SU-DHL-6 (cell line): Measurements from ENCODE around the gene PGLYRP2.

Experiments
- H2AFZ ChIP-seq: fragments of 200-600 bp; sonication (generic); 2 replicates; pipeline ENCODE4 v1.6.1; 2014; ENCODE audit warnings: low read depth, mild to moderate bottlenecking, moderate library complexity, mixed read lengths, antibody characterized with exemption, low read length; ENCODE audit not compliant: severe bottlenecking
- H3F3A ChIP-seq: fragments of 200-600 bp; shearing (Covaris generic); 2 replicates; pipeline ENCODE4 v1.6.0; 2016; ENCODE audit warnings: antibody characterized with exemption, mild to moderate bottlenecking; ENCODE audit not compliant: insufficient read depth
- H3K27ac ChIP-seq: fragments of 200-600 bp; sonication (generic); 2 replicates; pipeline ENCODE4 v1.5.1; 2016; ENCODE audit warnings: low read depth, mild to moderate bottlenecking, low read length, moderate library complexity, mixed read lengths
- H3K27me3 ChIP-seq: fragments of 200-600 bp; sonication (generic), shearing (Covaris generic); 2 replicates; pipeline ENCODE4 v1.6.0; 2014; ENCODE audit warnings: mild to moderate bottlenecking, low read length
- H3K36me3 ChIP-seq: fragments of 200-600 bp; sonication (generic); 2 replicates; pipeline ENCODE4 v1.6.1; 2014; ENCODE audit warnings: mild to moderate bottlenecking, low read length, mixed read lengths
- H3K4me2 ChIP-seq: fragments of 300-600, 200-600 bp; shearing (Covaris generic), sonication (generic); 2 replicates; pipeline ENCODE4 v1.6.0; 2014; ENCODE audit warnings: low read length, low read depth, mild to moderate bottlenecking; ENCODE audit not compliant: poor library complexity, severe bottlenecking
- H3K4me3 ChIP-seq: fragments of 200-600 bp; sonication (generic); 2 replicates; pipeline ENCODE4 v1.5.1; 2014; ENCODE audit warnings: antibody characterized with exemption, low read length, mild to moderate bottlenecking, mixed read lengths; ENCODE audit not compliant: insufficient read depth, poor library complexity, severe bottlenecking
- H3K79me2 ChIP-seq: fragments of 200-600 bp; sonication (generic); 2 replicates; pipeline ENCODE4 v1.6.1; 2014; ENCODE audit warnings: mild to moderate bottlenecking, low read length, moderate library complexity; ENCODE audit not compliant: insufficient read depth
- H3K9ac ChIP-seq: fragments of 200-600 bp; sonication (generic); 2 replicates; pipeline ENCODE4 v1.7.0; 2014; ENCODE audit warnings: mild to moderate bottlenecking, low read length
- H3K9me2 ChIP-seq: fragments of 200-600 bp; sonication (generic); replicated peaks from 2 replicates; pipeline ENCODE4 v1.6.1; 2014; ENCODE audit warnings: low read length; ENCODE audit not compliant: insufficient read depth
- H3K9me3 ChIP-seq: fragments of 200-600 bp; sonication (generic); 2 replicates; pipeline ENCODE4 v1.6.1; 2014; ENCODE audit warnings: low read length, mixed read lengths; ENCODE audit not compliant: insufficient read depth
- H4K20me1 ChIP-seq: fragments of 200-600 bp; sonication (generic); 2 replicates; pipeline ENCODE4 v1.6.1; 2014; ENCODE audit warnings: low read depth, mild to moderate bottlenecking, antibody characterized with exemption, low read length, moderate library complexity, mixed read lengths
- EZH2phosphoT487 ChIP-seq: fragments of 200-600 bp; sonication (generic), shearing (Covaris generic); conservative IDR thresholded peaks from 2 replicates; pipeline ENCODE4 v1.6.1; 2018; ENCODE audit warnings: mild to moderate bottlenecking, antibody characterized with exemption, low read length, moderate library complexity, mixed read lengths
- TF ChIP-seq, protein P1 (sequence below): fragments of 200-600 bp; sonication (generic); IDR thresholded peaks from one replicate; pipeline ENCODE4 v1.5.1; 2017; ENCODE audit warnings: antibody characterized with exemption, mild to moderate bottlenecking, low read length, moderate library complexity; ENCODE audit not compliant: insufficient read depth, poor library complexity, severe bottlenecking

PGLYRP2 gene

DNA sequence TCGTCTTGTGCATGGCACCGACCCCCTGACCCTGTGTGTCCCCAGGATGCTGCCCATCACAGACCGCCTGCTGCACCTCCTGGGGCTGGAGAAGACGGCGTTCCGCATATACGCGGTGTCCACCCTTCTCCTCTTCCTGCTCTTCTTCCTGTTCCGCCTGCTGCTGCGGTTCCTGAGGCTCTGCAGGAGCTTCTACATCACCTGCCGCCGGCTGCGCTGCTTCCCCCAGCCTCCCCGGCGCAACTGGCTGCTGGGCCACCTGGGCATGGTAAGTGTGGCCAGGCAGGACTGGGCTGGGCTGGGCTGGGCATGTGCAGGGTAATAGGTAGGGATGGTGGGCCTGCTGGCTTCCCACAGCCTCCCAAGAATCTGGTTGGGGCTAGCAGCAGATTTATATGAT is 46.0 kb upstream of the PGLYRP2 start:
- Histone ChIP-seq H4K20me1 (no peaks in the 10 kb centered on the region), H3K4me2 (no peak overlapping the region), H3F3A (no peaks in the 10 kb centered on the region), H3K9me2 (no peaks in the 10 kb centered on the region), H2AFZ (no peak overlapping the region), H3K27ac (no peak overlapping the region), H3K9ac (no peak overlapping the region), H3K79me2 (no peaks in the 10 kb centered on the region), H3K36me3 (no peaks in the 10 kb centered on the region), H3K4me3 (no peak overlapping the region), H3K9me3 (peaks cover 3% of the 10 kb centered on the region; the same call in 1 of the 2 replicates), H3K27me3 (no peaks in the 10 kb centered on the region)
- TF ChIP-seq, protein P1, sequence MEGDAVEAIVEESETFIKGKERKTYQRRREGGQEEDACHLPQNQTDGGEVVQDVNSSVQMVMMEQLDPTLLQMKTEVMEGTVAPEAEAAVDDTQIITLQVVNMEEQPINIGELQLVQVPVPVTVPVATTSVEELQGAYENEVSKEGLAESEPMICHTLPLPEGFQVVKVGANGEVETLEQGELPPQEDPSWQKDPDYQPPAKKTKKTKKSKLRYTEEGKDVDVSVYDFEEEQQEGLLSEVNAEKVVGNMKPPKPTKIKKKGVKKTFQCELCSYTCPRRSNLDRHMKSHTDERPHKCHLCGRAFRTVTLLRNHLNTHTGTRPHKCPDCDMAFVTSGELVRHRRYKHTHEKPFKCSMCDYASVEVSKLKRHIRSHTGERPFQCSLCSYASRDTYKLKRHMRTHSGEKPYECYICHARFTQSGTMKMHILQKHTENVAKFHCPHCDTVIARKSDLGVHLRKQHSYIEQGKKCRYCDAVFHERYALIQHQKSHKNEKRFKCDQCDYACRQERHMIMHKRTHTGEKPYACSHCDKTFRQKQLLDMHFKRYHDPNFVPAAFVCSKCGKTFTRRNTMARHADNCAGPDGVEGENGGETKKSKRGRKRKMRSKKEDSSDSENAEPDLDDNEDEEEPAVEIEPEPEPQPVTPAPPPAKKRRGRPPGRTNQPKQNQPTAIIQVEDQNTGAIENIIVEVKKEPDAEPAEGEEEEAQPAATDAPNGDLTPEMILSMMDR: no peak
- TF ChIP-seq EZH2phosphoT487: no peak

DNA sequence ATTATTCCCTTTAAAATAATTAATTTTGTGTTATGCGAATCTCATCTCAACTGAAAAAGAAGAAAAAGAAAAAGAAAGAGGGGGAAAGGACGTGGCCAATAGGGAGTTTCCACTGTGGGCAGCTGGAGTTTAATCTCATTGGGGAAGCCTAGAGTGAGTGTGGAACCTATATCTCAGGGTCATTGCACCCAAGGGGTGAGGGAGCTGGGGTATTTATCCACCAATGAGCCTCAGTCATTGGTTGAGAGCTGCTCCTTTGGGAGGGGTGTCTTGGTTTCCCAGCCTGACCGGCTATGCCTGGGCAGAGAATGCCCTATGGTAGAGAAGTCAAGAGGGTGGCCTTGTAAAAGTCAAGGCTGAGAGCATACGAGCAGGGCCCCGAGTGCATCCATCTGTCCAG is 45.5 kb upstream of the PGLYRP2 start:
- H3K4me3 ChIP-seq: no peak overlapping the region
- H3K9me2 ChIP-seq: no peaks in the 10 kb centered on the region
- H4K20me1 ChIP-seq: no peaks in the 10 kb centered on the region
- no peak overlapping the region for H3K27ac ChIP-seq
- H3K9ac ChIP-seq: no peak overlapping the region
- no peaks in the 10 kb centered on the region for H3K79me2 ChIP-seq
- H3K4me2 ChIP-seq: no peak overlapping the region
- no peak for TF ChIP-seq EZH2phosphoT487
- TF ChIP-seq, protein P1: no peak
- H2AFZ ChIP-seq: no peak overlapping the region
- no peaks in the 10 kb centered on the region for H3K9me3 ChIP-seq
- H3K36me3 ChIP-seq: no peaks in the 10 kb centered on the region
- H3K27me3 ChIP-seq: no peaks in the 10 kb centered on the region
- no peaks in the 10 kb centered on the region for H3F3A ChIP-seq

DNA sequence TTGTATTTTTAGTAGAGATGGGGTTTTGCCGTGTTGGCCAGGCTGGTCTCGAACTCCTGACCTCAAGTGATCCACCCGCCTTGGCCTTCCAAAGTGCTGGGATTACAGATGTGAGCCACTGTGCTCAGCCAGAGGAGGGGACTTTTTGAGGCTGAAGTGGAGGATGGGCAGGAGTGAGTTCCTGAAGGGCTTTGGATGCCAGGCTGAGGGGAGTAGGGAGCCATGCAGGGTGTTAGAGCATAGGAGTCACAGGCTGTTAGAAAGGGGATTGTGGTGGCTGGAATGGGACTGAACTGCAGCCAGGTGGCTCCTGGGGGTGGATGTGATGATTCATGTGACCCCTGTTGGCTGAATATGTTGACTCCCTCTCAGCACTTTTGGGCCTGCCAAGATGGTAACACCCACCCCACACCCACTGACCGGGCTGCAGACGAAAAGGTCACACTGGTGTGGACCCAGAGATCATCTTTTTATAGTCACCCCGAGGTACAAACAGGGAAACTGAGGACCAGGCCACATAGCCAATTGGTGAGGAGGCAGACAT is 40.2 kb upstream of the PGLYRP2 start:
- no peaks in the 10 kb centered on the region for H3F3A ChIP-seq
- H3K4me2 ChIP-seq: no peak overlapping the region
- no peaks in the 10 kb centered on the region for H3K9me2 ChIP-seq
- H4K20me1 ChIP-seq: no peaks in the 10 kb centered on the region
- H3K4me3 ChIP-seq: no peak overlapping the region
- H3K9ac ChIP-seq: no peak overlapping the region
- H3K79me2 ChIP-seq: no peaks in the 10 kb centered on the region
- no peak overlapping the region for H2AFZ ChIP-seq
- no peak overlapping the region for H3K27ac ChIP-seq
- H3K27me3 ChIP-seq: no peaks in the 10 kb centered on the region
- H3K9me3 ChIP-seq: 0 out of 2 replicates have a peak, but pooled peaks cover 5% of the 10 kb centered on the region
- H3K36me3 ChIP-seq: no peaks in the 10 kb centered on the region
- TF ChIP-seq EZH2phosphoT487: no peak
- TF ChIP-seq, protein P1: no peak
